Measurements from ENCODE around the gene GALNTL6.

- TF ChIP-seq POLR2AphosphoS5 (IDR thresholded peaks at IDR 0.05) (no peak), POLR2A (IDR thresholded peaks at IDR 0.05) (no peak)
Observed at GRCh38 chr4:172660251-172660650, 847.0 kb downstream of the GALNTL6 start.

Measured in stomach (tissue), 4 donors.